IMR-90 (cell line): ENCODE measurements around the gene SLC5A10. TPM values are rescaled to one million over a fixed set of nuclear protein-coding genes. Genes with fewer than 3 reads are reported as not detected.

Experiments used
- ATAC-seq: fragments of 200-7000 bp; cut with Tn5 transposase; 2 replicates; pipeline ENCODE4 v1.9.1; 2020; ENCODE audit warnings: low read depth, mild to moderate bottlenecking, moderate library complexity
- BruUV-seq: library from RNA; stranded (reverse); fragments of 400-500 nt; replicated peaks from 2 replicates; lab custom pipeline; 2021; lab: Mats Ljungman, UMichigan
- CTCF ChIA-PET: fragments of 300-600 bp; formaldehyde crosslinking; extraction: SDS; loops from one replicate; lab custom pipeline; 2021; ENCODE audit warnings: antibody characterized with exemption; lab: Yijun Ruan, JAX
- POLR2A ChIA-PET: fragments of 300-600 bp; sonication (Branson Sonifier 250); formaldehyde crosslinking; loops from one replicate; lab custom pipeline; 2022; ENCODE audit warnings: antibody characterized with exemption; ENCODE audit not compliant: unreplicated experiment; lab: Charles Lee
- DNase-seq: peaks from one replicate; pipeline ENCODE4 v3.0.0; 2013
- H2AFZ ChIP-seq: replicated peaks from 2 replicates; pipeline ENCODE3; 2013; ENCODE audit warnings: low read length, mild to moderate bottlenecking; ENCODE audit not compliant: poor library complexity
- H2AK5ac ChIP-seq: 2 replicates; pipeline ENCODE4 v1.6.1; 2013; ENCODE audit warnings: low read depth, low read length, inconsistent platforms
- H2AK9ac ChIP-seq: replicated peaks from 2 replicates; pipeline ENCODE3; 2013; ENCODE audit warnings: mild to moderate bottlenecking, low read depth, low read length, moderate library complexity; ENCODE audit not compliant: poor library complexity
- H2BK120ac ChIP-seq: 2 replicates; pipeline ENCODE4 v1.6.1; 2013; ENCODE audit warnings: low read depth, low read length, inconsistent platforms
- H2BK15ac ChIP-seq: 3 replicates; pipeline ENCODE4 v1.6.1; 2013; ENCODE audit warnings: low read depth, low read length, inconsistent platforms
- H2BK20ac ChIP-seq: 2 replicates; pipeline ENCODE4 v1.6.1; 2013; ENCODE audit warnings: low read depth, mild to moderate bottlenecking, inconsistent platforms, low read length, moderate library complexity
- H2BK5ac ChIP-seq: 2 replicates; pipeline ENCODE4 v1.6.1; 2013; ENCODE audit warnings: mild to moderate bottlenecking, low read depth, low read length, inconsistent platforms; ENCODE audit not compliant: poor library complexity, severe bottlenecking
- H3K14ac ChIP-seq: replicated peaks from 2 replicates; pipeline ENCODE4 v1.6.1; 2013; ENCODE audit warnings: low read depth, low read length, inconsistent platforms
- H3K18ac ChIP-seq: 2 replicates; pipeline ENCODE4 v1.6.1; 2013; ENCODE audit warnings: low read depth, low read length, control low read depth
- H3K23ac ChIP-seq: 2 replicates; pipeline ENCODE4 v1.6.1; 2013; ENCODE audit warnings: low read depth, low read length, inconsistent platforms
- H3K27ac ChIP-seq: 2 replicates; pipeline ENCODE4 v1.5.1; 2013; ENCODE audit warnings: mild to moderate bottlenecking, control low read depth, low read length; ENCODE audit not compliant: insufficient read depth
- H3K27me3 ChIP-seq: 2 replicates; pipeline ENCODE4 v1.6.1; 2013; ENCODE audit warnings: low read length; ENCODE audit not compliant: control insufficient read depth, insufficient read depth
- H3K36me3 ChIP-seq: 2 replicates; pipeline ENCODE4 v1.6.1; 2013; ENCODE audit warnings: low read length, mixed read lengths; ENCODE audit not compliant: control insufficient read depth, insufficient read depth
- H3K4ac ChIP-seq: 2 replicates; pipeline ENCODE4 v1.6.1; 2013; ENCODE audit warnings: low read depth, low read length, inconsistent platforms
- H3K4me1 ChIP-seq: 2 replicates; pipeline ENCODE4 v1.6.1; 2013; ENCODE audit warnings: low read length, mixed read lengths; ENCODE audit not compliant: control insufficient read depth, insufficient read depth
- H3K4me2 ChIP-seq: 2 replicates; pipeline ENCODE4 v1.6.1; 2013; ENCODE audit warnings: low read depth, mild to moderate bottlenecking, control low read depth, low read length, moderate library complexity
- H3K4me3 ChIP-seq: 2 replicates; pipeline ENCODE4 v1.5.1; 2013; ENCODE audit warnings: low read depth, mild to moderate bottlenecking, control low read depth, low read length, moderate library complexity; ENCODE audit not compliant: insufficient read depth
- H3K56ac ChIP-seq: 2 replicates; pipeline ENCODE4 v1.6.1; 2013; ENCODE audit warnings: low read length, inconsistent platforms; ENCODE audit not compliant: insufficient read depth; ENCODE audit errors: extremely low read depth
- H3K79me1 ChIP-seq, 2 experiments: 2 replicates each; pipeline ENCODE4 v1.6.1; 2013; ENCODE audit warnings: low read length in 2 of 2, inconsistent platforms in 1 of 2, low read depth in 1 of 2
- H3K9ac ChIP-seq: 2 replicates; pipeline ENCODE4 v1.6.1; 2013; ENCODE audit warnings: low read depth, low read length, control low read depth
- H3K9me1 ChIP-seq: 2 replicates; pipeline ENCODE4 v1.6.1; 2013; ENCODE audit warnings: low read length, inconsistent platforms; ENCODE audit not compliant: insufficient read depth
- H3K9me3 ChIP-seq: 2 replicates; pipeline ENCODE4 v1.6.1; 2013; ENCODE audit warnings: low read length; ENCODE audit not compliant: control insufficient read depth, insufficient read depth
- H4K20me1 ChIP-seq: 2 replicates; pipeline ENCODE4 v1.6.1; 2013; ENCODE audit warnings: low read length, inconsistent platforms; ENCODE audit not compliant: insufficient read depth
- H4K5ac ChIP-seq: 2 replicates; pipeline ENCODE4 v1.6.1; 2013; ENCODE audit warnings: mild to moderate bottlenecking, low read depth, low read length, control low read depth
- H4K8ac ChIP-seq, 2 experiments: 2 replicates each; pipeline ENCODE4 v1.6.1; 2013; ENCODE audit warnings: low read depth in 2 of 2, low read length in 2 of 2, control low read depth in 1 of 2, inconsistent platforms in 1 of 2
- H4K91ac ChIP-seq: 2 replicates; pipeline ENCODE4 v1.6.1; 2013; ENCODE audit warnings: low read depth, low read length, inconsistent platforms; ENCODE audit not compliant: insufficient read depth
- BHLHE40 ChIP-seq: fragments of 150-350 bp; IDR thresholded peaks from 2 replicates; pipeline ENCODE4 v1.6.1; 2016; ENCODE audit warnings: mild to moderate bottlenecking, low read depth, low read length
- CEBPB ChIP-seq: IDR thresholded peaks from 2 replicates; pipeline ENCODE4 v1.6.1; 2012; ENCODE audit warnings: low read depth, low read length, improper control_type of control experiment
- CHD1 ChIP-seq: IDR thresholded peaks from 2 replicates; pipeline ENCODE4 v1.6.1; 2012; ENCODE audit warnings: low read depth, low read length, improper control_type of control experiment
- CTCF ChIP-seq: conservative IDR thresholded peaks from 2 replicates; pipeline ENCODE4 v1.5.1; 2012; ENCODE audit warnings: mild to moderate bottlenecking, low read depth, low read length, improper control_type of control experiment
- FOS ChIP-seq: fragments of 150-350 bp; IDR thresholded peaks from 2 replicates; pipeline ENCODE4 v1.6.1; 2016; ENCODE audit warnings: low read depth, low read length
- MAFK ChIP-seq: IDR thresholded peaks from 2 replicates; pipeline ENCODE4 v1.6.1; 2012; ENCODE audit warnings: low read depth, low read length, improper control_type of control experiment
- MXI1 ChIP-seq: IDR thresholded peaks from 2 replicates; pipeline ENCODE4 v1.6.1; 2012; ENCODE audit warnings: low read depth, mild to moderate bottlenecking, low read length, moderate library complexity, borderline replicate concordance
- RCOR1 ChIP-seq: IDR thresholded peaks from 2 replicates; pipeline ENCODE4 v1.6.1; 2012; ENCODE audit warnings: mild to moderate bottlenecking, low read length, improper control_type of control experiment; ENCODE audit not compliant: insufficient replicate concordance
- RFX5 ChIP-seq: IDR thresholded peaks from 2 replicates; pipeline ENCODE4 v1.8.0; 2012; ENCODE audit warnings: low read depth, mild to moderate bottlenecking, low read length, moderate library complexity
- SMC3 ChIP-seq: fragments of 150-350 bp; IDR thresholded peaks from 2 replicates; pipeline ENCODE4 v1.6.1; 2016; ENCODE audit warnings: low read depth, mild to moderate bottlenecking, antibody characterized with exemption, low read length, moderate library complexity
- WGBS, 2 experiments: methylation state at CpG; one replicate each; pipeline versions ENCODE4 v1.1.5 to v1.1.7; 2013; ENCODE audit warnings: missing lambda C conversion rate in 2 of 2; ENCODE audit not compliant: insufficient read length in 1 of 2; ENCODE audit errors: extremely low coverage in 2 of 2; 5-methylcytosine and 5-hydroxymethylcytosine counted together
- dilution Hi-C: fragments of 300-500 bp; cut with HindIII; formaldehyde crosslinking; loops from one replicate; pipeline ENCODE4 v1.14.3; 2018; ENCODE audit warnings: low sequenced_read_pairs; ENCODE audit not compliant: unreplicated experiment
- in situ Hi-C: fragments of 300-500 bp; cut with MboI; formaldehyde crosslinking; loops from 3 replicates; pipeline ENCODE4 v1.14.3; 2019; ENCODE audit warnings: low sequenced_read_pairs, inconsistent platforms, mixed read lengths
- intact Hi-C: fragments of 100-400 bp; cut with micrococcal nuclease; formaldehyde crosslinking; loops from 2 replicates; pipeline ENCODE4 v1.10.0; 2022
- polyA plus RNA-seq, 3 experiments: library from polyadenylated mRNA; depleted of rRNA; stranded (reverse); fragments of >200 nt; gene quantifications; 2 replicates each; pipeline ENCODE4 v1.2.3, GENCODE V29; 2012; ENCODE audit warnings: low replicate concordance in 1 of 3
- total RNA-seq: library from RNA; depleted of rRNA; stranded (reverse); fragments of >200 nt; gene quantifications from 2 replicates; pipeline ENCODE4 v1.2.3, GENCODE V29; 2012
- TF ChIP-seq, protein P1 (sequence below): fragments of 150-350 bp; IDR thresholded peaks from 2 replicates; pipeline ENCODE4 v1.6.1; 2017; ENCODE audit warnings: mild to moderate bottlenecking, antibody characterized with exemption, low read length, low read depth

Gene SLC5A10
- total and polyA plus RNA-seq, 2 of the 4 experiments (the other 2 are of a cell fraction) = not detected

- no peak for DNase-seq
- Histone ChIP-seq H2AK5ac (no peak overlapping the region), H4K20me1 (no peaks in the 10 kb centered on the region), H3K27me3 (no peaks in the 10 kb centered on the region), H4K5ac (no peak overlapping the region), H3K4me3 (no peak overlapping the region), H2AFZ (no peak overlapping the region), H3K56ac (no peak overlapping the region), H2BK120ac (no peak overlapping the region), H3K36me3 (no peaks in the 10 kb centered on the region), H3K4me1 (peaks cover 7% of the 10 kb centered on the region), H3K4ac (no peak overlapping the region), H2BK15ac (no peak overlapping the region), H3K23ac (no peak overlapping the region), H3K9me3 (no peaks in the 10 kb centered on the region), H3K4me2 (no peak overlapping the region), H4K8ac (no peak overlapping the region), H3K27ac (no peak overlapping the region), H3K14ac (no peak overlapping the region), H2AK9ac (no peak overlapping the region), H2BK5ac (no peak overlapping the region), H3K9me1 (0 out of 2 replicates have a peak, but pooled peaks cover 4% of the 10 kb centered on the region), H3K18ac (no peak overlapping the region), H4K91ac (no peak overlapping the region), H3K79me1 (no peaks in the 10 kb centered on the region; a peak in 1 of 4 replicates), H2BK20ac (no peak overlapping the region), H3K9ac (no peak overlapping the region)
- POLR2A ChIA-PET = no interaction called here
- no TSS peak for BruUV-seq
- dilution Hi-C loops (no loop called here), intact Hi-C loops (no loop called here), in situ Hi-C loops (no loop called here)
- no peak for ATAC-seq
- TF ChIP-seq CTCF (no peak), CEBPB (no peak), RCOR1 (no peak), MAFK (no peak), CHD1 (no peak), FOS (no peak), BHLHE40 (no peak), MXI1 (no peak), SMC3 (no peak), RFX5 (no peak)
- TF ChIP-seq, protein P1, sequence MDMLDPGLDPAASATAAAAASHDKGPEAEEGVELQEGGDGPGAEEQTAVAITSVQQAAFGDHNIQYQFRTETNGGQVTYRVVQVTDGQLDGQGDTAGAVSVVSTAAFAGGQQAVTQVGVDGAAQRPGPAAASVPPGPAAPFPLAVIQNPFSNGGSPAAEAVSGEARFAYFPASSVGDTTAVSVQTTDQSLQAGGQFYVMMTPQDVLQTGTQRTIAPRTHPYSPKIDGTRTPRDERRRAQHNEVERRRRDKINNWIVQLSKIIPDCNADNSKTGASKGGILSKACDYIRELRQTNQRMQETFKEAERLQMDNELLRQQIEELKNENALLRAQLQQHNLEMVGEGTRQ = no peak
- CTCF ChIA-PET = no interaction called here
- WGBS, 2 experiments = 90% methylated on average over 3 of the region's 4 CpGs; no CpG with 5 or more reads in 1 of the 2 experiments
Measured at GRCh38 chr17:18957831-18958230, 5.9 kb downstream of the SLC5A10 start.
